ENCODE measurements around the gene TMEM178B.
"Not testable (repeated sequence)": the region's sequence is repeated elsewhere in the genome, so short reads cannot be mapped to it uniquely, and the experiment has no call there.

The TMEM178B gene

GRCh38 chr7:141073641-141074161 lies at the start of gene TMEM178B:
TMEM178B (plus strand) TSS chr7:141074064.
- DNase-seq (ENCODE audit: low read depth) = no peak

GRCh38 chr7:141024668-141025067 lies 49.2 kb upstream of the TMEM178B start:
- no peak for DNase-seq (ENCODE audit: low read depth)

GRCh38 chr7:141027043-141027442 lies 46.8 kb upstream of the TMEM178B start:
- DNase-seq (ENCODE audit: low read depth) = no peak

GRCh38 chr7:141028767-141029166 lies 45.1 kb upstream of the TMEM178B start:
- DNase-seq (ENCODE audit: low read depth) = no peak

GRCh38 chr7:141032539-141033323 lies 41.1 kb upstream of the TMEM178B start:
- DNase-seq (ENCODE audit: low read depth) = not testable (repeated sequence)

- not testable (repeated sequence) for DNase-seq (ENCODE audit: low read depth)
These were observed 35.8 kb upstream of the TMEM178B start for GRCh38 chr7:141038100-141038499.

- DNase-seq (ENCODE audit: low read depth) = no peak
These were observed 34.5 kb upstream of the TMEM178B start for GRCh38 chr7:141039376-141039775.

- DNase-seq (ENCODE audit: low read depth) = no peak
These were observed 31.4 kb upstream of the TMEM178B start for GRCh38 chr7:141042222-141043193.

- DNase-seq (ENCODE audit: low read depth) = no peak
These were observed 30.2 kb upstream of the TMEM178B start for GRCh38 chr7:141043616-141044015.

GRCh38 chr7:141045126-141045841 lies 28.6 kb upstream of the TMEM178B start:
- DNase-seq (ENCODE audit: low read depth) = peak; percentile 84

- DNase-seq (ENCODE audit: low read depth) = peak; percentile 78
These were observed 27.8 kb upstream of the TMEM178B start for GRCh38 chr7:141045842-141046620.

- DNase-seq (ENCODE audit: low read depth) = no peak
These were observed 20.2 kb upstream of the TMEM178B start for GRCh38 chr7:141053626-141054025.

- no peak for DNase-seq (ENCODE audit: low read depth)
These were observed 18.7 kb upstream of the TMEM178B start for GRCh38 chr7:141055146-141055545.

- DNase-seq (ENCODE audit: low read depth) = no peak
These were observed 16.1 kb upstream of the TMEM178B start for GRCh38 chr7:141057788-141058187.

GRCh38 chr7:141067856-141068255 lies 6.0 kb upstream of the TMEM178B start:
- not testable (repeated sequence) for DNase-seq (ENCODE audit: low read depth)

GRCh38 chr7:141071260-141071854 lies 2.5 kb upstream of the TMEM178B start:
- DNase-seq (ENCODE audit: low read depth) = no peak

- DNase-seq (ENCODE audit: low read depth) = no peak
These were observed 1.9 kb upstream of the TMEM178B start for GRCh38 chr7:141071855-141072547.

GRCh38 chr7:141072548-141073172 lies 1.2 kb upstream of the TMEM178B start:
- peak; percentile 64 for DNase-seq (ENCODE audit: low read depth)

GRCh38 chr7:141073173-141073640 lies 657 bp upstream of the TMEM178B start:
- no peak for DNase-seq (ENCODE audit: low read depth)

All from HS-27A (cell line).